Raji (cell line): Measurements from ENCODE around the gene SPATS2.

Source experiments
- POLR2A ChIP-seq: IDR thresholded peaks from 2 replicates; pipeline ENCODE4 v1.6.1; 2011; ENCODE audit warnings: low read depth, low read length, control low read depth; ENCODE audit not compliant: insufficient read depth

SPATS2 gene

GRCh38 chr12:49367381-49368239, at the start of gene SPATS2:
Gene SPATS2 (plus strand): TSS chr12:49367462. CDS start chr12:49461013, 93,551 bp downstream.
- 0 out of 2 replicates have a peak, but pooled peaks have one; percentile 23 for TF ChIP-seq POLR2A

GRCh38 chr12:49322367-49322707, 44.9 kb upstream of the SPATS2 start:
- TF ChIP-seq POLR2A, result no peak; the same call in 1 of the 2 replicates

- peak; percentile 89 for TF ChIP-seq POLR2A
Measured at GRCh38 chr12:49322708-49323523, 44.3 kb upstream of the SPATS2 start, which contains the start of gene TROAP. Gene TROAP (plus strand): TSS chr12:49323255. CDS start chr12:49323609, 354 bp downstream.

GRCh38 chr12:49323524-49324097, 43.7 kb upstream of the SPATS2 start:
- no peak for TF ChIP-seq POLR2A

- no peak for TF ChIP-seq POLR2A
Measured at GRCh38 chr12:49325606-49326005, 41.7 kb upstream of the SPATS2 start.

- no peak for TF ChIP-seq POLR2A
Measured at GRCh38 chr12:49327368-49327767, 39.9 kb upstream of the SPATS2 start.

- TF ChIP-seq POLR2A, result no peak
Measured at GRCh38 chr12:49327887-49328286, 39.4 kb upstream of the SPATS2 start.

- no peak for TF ChIP-seq POLR2A
Measured at GRCh38 chr12:49328816-49329215, 38.4 kb upstream of the SPATS2 start.

GRCh38 chr12:49330032-49330619, 37.1 kb upstream of the SPATS2 start:
- TF ChIP-seq POLR2A, result no peak

GRCh38 chr12:49330631-49331379, 36.5 kb upstream of the SPATS2 start:
- no peak for TF ChIP-seq POLR2A

GRCh38 chr12:49331380-49332222, 35.7 kb upstream of the SPATS2 start:
- TF ChIP-seq POLR2A, result no peak

GRCh38 chr12:49332441-49332861, 34.8 kb upstream of the SPATS2 start:
- TF ChIP-seq POLR2A, result no peak

- no peak for TF ChIP-seq POLR2A
Measured at GRCh38 chr12:49332891-49333371, 34.3 kb upstream of the SPATS2 start.
